Measurements from ENCODE around the gene MRPS33.

The MRPS33 gene

DNA sequence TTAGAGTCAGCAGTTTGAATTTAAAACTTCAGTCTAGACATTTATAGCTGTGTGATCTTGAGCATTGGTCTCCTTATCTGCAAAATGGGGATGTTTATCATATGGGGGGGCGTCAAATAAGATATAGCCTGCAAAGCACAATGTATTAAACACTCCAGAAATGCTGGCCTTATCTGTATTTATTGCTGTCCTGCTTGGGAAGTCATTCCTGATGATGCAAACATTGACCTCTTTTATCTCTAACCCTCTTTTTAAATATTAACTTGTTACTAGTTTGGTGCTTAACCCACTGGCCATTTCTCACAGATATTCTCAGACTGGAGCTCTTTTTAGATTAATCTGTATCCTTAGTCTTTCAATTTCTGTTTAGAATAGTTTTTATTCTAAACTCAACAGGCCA is 13.2 kb downstream of the MRPS33 start:
- Histone ChIP-seq H3K4me3 (replicated peaks; ENCODE audit: insufficient read depth, low read length) (no peak overlapping the region), H3K27me3 (ENCODE audit: insufficient read depth, poor library complexity, severe bottlenecking) (no peaks in the 10 kb centered on the region), H3K27ac (replicated peaks) (no peak overlapping the region)
- TF ChIP-seq GABPA (IDR thresholded peaks at IDR 0.05; ENCODE audit: low read depth) (no peak), SPI1 (IDR thresholded peaks at IDR 0.05; ENCODE audit: borderline replicate concordance, low read depth) (no peak), REST (IDR thresholded peaks at IDR 0.05; ENCODE audit: insufficient replicate concordance, low read depth) (no peak), CTCF (IDR thresholded peaks at IDR 0.05; ENCODE audit: insufficient read depth, low read length) (no peak), POLR2AphosphoS5 (IDR thresholded peaks at IDR 0.05; ENCODE audit: low read depth) (no peak)
- DNase-seq (ENCODE audit: low read depth in 1 of 2, low spot score in 1 of 2): no peak

DNA sequence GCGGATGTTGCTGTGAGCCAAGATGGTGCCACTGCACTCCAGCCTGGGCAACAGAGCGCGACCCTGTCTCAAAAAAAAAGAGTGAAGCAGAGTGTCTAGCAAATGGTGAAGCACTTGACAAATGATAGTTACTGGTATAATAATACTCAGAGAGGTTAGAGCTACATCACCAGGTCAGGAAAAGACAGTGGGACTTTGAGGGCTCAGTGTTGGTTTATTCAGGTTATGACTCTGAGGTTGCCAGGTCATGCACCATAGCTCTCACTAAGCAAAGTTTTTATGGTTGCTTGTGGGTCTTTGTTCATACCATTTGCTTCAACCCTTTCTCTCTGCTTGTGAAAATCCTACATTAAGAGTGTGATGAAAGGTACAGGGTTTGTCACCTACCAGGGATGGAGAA is 13.6 kb downstream of the MRPS33 start:
- DNase-seq (ENCODE audit: low read depth in 1 of 2, low spot score in 1 of 2): no peak
- TF ChIP-seq SPI1 (IDR thresholded peaks at IDR 0.05; ENCODE audit: borderline replicate concordance, low read depth) (no peak), POLR2AphosphoS5 (IDR thresholded peaks at IDR 0.05; ENCODE audit: low read depth) (no peak), CTCF (IDR thresholded peaks at IDR 0.05; ENCODE audit: insufficient read depth, low read length) (no peak)
- Histone ChIP-seq H3K4me3 (replicated peaks; ENCODE audit: insufficient read depth, low read length) (no peak overlapping the region), H3K27me3 (ENCODE audit: insufficient read depth, poor library complexity, severe bottlenecking) (no peaks in the 10 kb centered on the region), H3K27ac (replicated peaks) (no peak overlapping the region)

DNA sequence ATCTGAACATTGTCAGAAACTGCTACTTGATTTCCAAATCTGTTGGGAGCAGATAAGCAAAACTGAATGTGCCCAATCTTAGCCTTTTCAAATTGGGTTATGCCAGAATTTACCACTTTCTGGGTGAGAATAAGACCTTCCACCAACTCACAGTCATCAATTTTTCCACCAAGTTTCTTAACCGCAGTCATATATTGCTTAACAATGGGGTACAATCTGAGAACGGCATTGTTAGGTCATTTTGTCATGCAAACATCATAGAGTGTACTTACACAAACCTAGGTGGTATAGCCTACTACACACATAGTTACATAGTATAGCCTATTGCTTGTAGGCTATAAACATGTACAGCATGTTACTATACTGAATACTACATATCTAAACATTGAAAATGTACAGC is 16.0 kb downstream of the MRPS33 start:
- DNase-seq (ENCODE audit: low read depth in 1 of 2, low spot score in 1 of 2): no peak
- no peak for TF ChIP-seq CTCF (IDR thresholded peaks at IDR 0.05; ENCODE audit: insufficient read depth, low read length)
- TF ChIP-seq SPI1 (IDR thresholded peaks at IDR 0.05; ENCODE audit: borderline replicate concordance, low read depth): no peak
- no peak for TF ChIP-seq REST (IDR thresholded peaks at IDR 0.05; ENCODE audit: insufficient replicate concordance, low read depth)
- TF ChIP-seq POLR2AphosphoS5 (IDR thresholded peaks at IDR 0.05; ENCODE audit: low read depth): no peak
- no peak for TF ChIP-seq GABPA (IDR thresholded peaks at IDR 0.05; ENCODE audit: low read depth)
- no peak overlapping the region for H3K27ac ChIP-seq (replicated peaks)
- H3K4me3 ChIP-seq (replicated peaks; ENCODE audit: insufficient read depth, low read length): no peak overlapping the region
- no peaks in the 10 kb centered on the region for H3K27me3 ChIP-seq (ENCODE audit: insufficient read depth, poor library complexity, severe bottlenecking)

DNA sequence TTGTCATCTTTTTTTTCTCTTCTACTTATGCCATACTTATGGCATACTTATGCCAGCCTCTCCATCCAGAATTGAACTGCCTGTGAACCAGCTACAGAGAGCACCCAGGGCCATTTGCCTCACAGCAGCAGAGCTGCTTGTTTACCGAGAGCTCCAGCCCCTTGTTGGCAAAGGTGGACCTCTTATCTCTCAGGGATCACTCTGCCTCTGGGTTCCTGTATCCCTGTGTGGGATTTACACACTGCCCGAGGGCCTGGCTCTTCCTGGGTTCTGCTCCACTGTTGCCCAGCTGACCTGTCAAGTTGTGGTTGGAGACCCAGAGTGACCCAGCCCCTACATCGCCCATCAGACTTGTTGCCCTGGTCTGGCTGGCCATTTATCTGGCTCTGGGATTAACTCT is 22.3 kb downstream of the MRPS33 start:
- Histone ChIP-seq H3K27me3 (ENCODE audit: insufficient read depth, poor library complexity, severe bottlenecking) (no peaks in the 10 kb centered on the region), H3K27ac (replicated peaks) (no peak overlapping the region), H3K4me3 (replicated peaks; ENCODE audit: insufficient read depth, low read length) (no peak overlapping the region)
- TF ChIP-seq GABPA (IDR thresholded peaks at IDR 0.05; ENCODE audit: low read depth) (no peak), SPI1 (IDR thresholded peaks at IDR 0.05; ENCODE audit: borderline replicate concordance, low read depth) (no peak), POLR2AphosphoS5 (IDR thresholded peaks at IDR 0.05; ENCODE audit: low read depth) (no peak), CTCF (IDR thresholded peaks at IDR 0.05; ENCODE audit: insufficient read depth, low read length) (no peak), REST (IDR thresholded peaks at IDR 0.05; ENCODE audit: insufficient replicate concordance, low read depth) (no peak)
- no peak for DNase-seq (ENCODE audit: low read depth in 1 of 2, low spot score in 1 of 2)

Measured in HL-60 (cell line).